Uterus (tissue), 2 donors: Measurements from ENCODE around the gene NXT1.

Source experiments
- POLR2A ChIP-seq, 2 donors: fragments of 450-650 bp; IDR thresholded peaks; one replicate each; pipeline ENCODE4 v1.6.1; 2016; ENCODE audit warnings: antibody characterized with exemption in 2 of 2, mild to moderate bottlenecking in 1 of 2, moderate library complexity in 1 of 2
- TF ChIP-seq, protein P1 (sequence below), 4 experiments: fragments of 200-600 bp in 2 of 4; fragments of 450-650 bp in 2 of 4; sonication (generic) in 2 of 4; IDR thresholded peaks; one replicate each; pipeline ENCODE4 v1.5.1; 2016 to 2019; ENCODE audit warnings: antibody characterized with exemption in 4 of 4, mild to moderate bottlenecking in 2 of 4, moderate library complexity in 1 of 4

DNA sequence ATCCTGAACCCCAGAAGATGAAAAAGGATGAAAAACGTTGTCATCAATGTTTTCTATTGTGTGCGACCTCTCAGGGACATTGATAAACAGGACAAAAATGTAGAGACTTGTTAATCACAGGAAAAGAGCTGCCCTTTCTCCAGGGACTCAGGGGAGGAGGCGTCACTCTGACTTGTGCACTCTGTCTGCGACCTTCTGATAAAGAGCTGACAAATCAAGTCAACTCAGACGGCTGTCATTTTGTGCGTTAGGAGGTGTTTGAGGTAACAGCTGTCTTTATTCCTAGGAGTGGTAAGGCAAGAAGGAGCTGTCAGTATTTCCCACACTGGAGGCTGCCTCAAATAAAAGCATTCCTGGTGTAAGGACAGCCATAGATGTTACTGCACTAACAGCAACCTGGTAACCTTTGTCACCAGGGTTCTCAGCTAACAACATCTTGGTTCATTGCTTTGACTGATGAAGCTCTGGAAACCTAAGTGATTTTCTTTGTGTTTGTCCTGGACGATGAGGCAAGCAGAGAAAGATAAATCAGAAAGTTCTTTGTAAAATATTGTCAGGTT lies 38.6 kb upstream of the NXT1 start:
- TF ChIP-seq, protein P1, sequence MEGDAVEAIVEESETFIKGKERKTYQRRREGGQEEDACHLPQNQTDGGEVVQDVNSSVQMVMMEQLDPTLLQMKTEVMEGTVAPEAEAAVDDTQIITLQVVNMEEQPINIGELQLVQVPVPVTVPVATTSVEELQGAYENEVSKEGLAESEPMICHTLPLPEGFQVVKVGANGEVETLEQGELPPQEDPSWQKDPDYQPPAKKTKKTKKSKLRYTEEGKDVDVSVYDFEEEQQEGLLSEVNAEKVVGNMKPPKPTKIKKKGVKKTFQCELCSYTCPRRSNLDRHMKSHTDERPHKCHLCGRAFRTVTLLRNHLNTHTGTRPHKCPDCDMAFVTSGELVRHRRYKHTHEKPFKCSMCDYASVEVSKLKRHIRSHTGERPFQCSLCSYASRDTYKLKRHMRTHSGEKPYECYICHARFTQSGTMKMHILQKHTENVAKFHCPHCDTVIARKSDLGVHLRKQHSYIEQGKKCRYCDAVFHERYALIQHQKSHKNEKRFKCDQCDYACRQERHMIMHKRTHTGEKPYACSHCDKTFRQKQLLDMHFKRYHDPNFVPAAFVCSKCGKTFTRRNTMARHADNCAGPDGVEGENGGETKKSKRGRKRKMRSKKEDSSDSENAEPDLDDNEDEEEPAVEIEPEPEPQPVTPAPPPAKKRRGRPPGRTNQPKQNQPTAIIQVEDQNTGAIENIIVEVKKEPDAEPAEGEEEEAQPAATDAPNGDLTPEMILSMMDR (IDR thresholded peaks at IDR 0.05): no peak
- TF ChIP-seq POLR2A (IDR thresholded peaks at IDR 0.05): no peak
